ENCODE measurements around the gene RACGAP1.

DNA sequence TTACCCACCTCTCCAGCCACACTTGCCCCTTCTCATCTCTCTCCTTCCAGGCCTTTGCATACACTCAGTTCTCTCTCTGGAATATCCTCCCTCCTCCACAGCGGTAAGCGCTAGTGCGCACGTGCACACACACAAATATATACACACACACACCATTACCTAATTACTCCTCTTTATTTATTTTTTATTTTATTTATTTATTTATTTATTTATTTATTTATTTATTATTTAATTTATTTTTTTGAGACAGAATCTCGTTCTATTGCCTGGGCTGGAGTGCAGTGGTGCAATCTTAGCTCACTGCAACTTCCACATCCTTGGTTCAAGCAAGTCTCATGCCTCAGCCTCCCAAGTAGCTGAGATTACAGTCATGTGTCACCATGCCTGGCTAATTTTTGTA lies 43.8 kb upstream of the RACGAP1 start:
- TF ChIP-seq, protein P1, sequence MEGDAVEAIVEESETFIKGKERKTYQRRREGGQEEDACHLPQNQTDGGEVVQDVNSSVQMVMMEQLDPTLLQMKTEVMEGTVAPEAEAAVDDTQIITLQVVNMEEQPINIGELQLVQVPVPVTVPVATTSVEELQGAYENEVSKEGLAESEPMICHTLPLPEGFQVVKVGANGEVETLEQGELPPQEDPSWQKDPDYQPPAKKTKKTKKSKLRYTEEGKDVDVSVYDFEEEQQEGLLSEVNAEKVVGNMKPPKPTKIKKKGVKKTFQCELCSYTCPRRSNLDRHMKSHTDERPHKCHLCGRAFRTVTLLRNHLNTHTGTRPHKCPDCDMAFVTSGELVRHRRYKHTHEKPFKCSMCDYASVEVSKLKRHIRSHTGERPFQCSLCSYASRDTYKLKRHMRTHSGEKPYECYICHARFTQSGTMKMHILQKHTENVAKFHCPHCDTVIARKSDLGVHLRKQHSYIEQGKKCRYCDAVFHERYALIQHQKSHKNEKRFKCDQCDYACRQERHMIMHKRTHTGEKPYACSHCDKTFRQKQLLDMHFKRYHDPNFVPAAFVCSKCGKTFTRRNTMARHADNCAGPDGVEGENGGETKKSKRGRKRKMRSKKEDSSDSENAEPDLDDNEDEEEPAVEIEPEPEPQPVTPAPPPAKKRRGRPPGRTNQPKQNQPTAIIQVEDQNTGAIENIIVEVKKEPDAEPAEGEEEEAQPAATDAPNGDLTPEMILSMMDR (IDR thresholded peaks at IDR 0.05): no peak
- TF ChIP-seq POLR2A (IDR thresholded peaks at IDR 0.05): no peak
